H9 (cell line): ENCODE measurements around the gene CDK5R2. TPM values are rescaled to one million over a fixed set of nuclear protein-coding genes. Genes with fewer than 3 reads are reported as not detected.

Source experiments
- DNase-seq: peaks from one replicate; pipeline ENCODE4 v3.0.0-alpha.2; 2017
- H2AFZ ChIP-seq: one replicate; pipeline ENCODE4 v1.6.1; 2013; ENCODE audit warnings: mild to moderate bottlenecking, low read length, control low read depth, moderate library complexity
- H2AK5ac ChIP-seq: 2 replicates; pipeline ENCODE4 v1.6.1; 2013; ENCODE audit warnings: low read length, control low read depth, mixed read lengths; ENCODE audit not compliant: insufficient read length
- H2BK120ac ChIP-seq: one replicate; pipeline ENCODE4 v1.6.1; 2013; ENCODE audit warnings: low read depth, mild to moderate bottlenecking, low read length, control low read depth, inconsistent platforms; ENCODE audit not compliant: poor library complexity, severe bottlenecking
- H2BK12ac ChIP-seq: 2 replicates; pipeline ENCODE4 v1.6.1; 2013; ENCODE audit warnings: low read length, control low read depth, mixed read lengths, low read depth; ENCODE audit not compliant: insufficient read length
- H2BK15ac ChIP-seq: 2 replicates; pipeline ENCODE4 v1.6.1; 2013; ENCODE audit warnings: low read depth, low read length, control low read depth
- H2BK20ac ChIP-seq: one replicate; pipeline ENCODE4 v1.6.1; 2013; ENCODE audit warnings: low read depth, mild to moderate bottlenecking, low read length, control low read depth, inconsistent platforms; ENCODE audit not compliant: poor library complexity, severe bottlenecking
- H2BK5ac ChIP-seq: 2 replicates; pipeline ENCODE4 v1.6.1; 2013; ENCODE audit warnings: low read length, control low read depth, mixed read lengths; ENCODE audit not compliant: insufficient read length
- H3K14ac ChIP-seq: 2 replicates; pipeline ENCODE4 v1.6.1; 2013; ENCODE audit warnings: low read length, control low read depth; ENCODE audit not compliant: insufficient read depth
- H3K18ac ChIP-seq: 2 replicates; pipeline ENCODE4 v1.6.1; 2013; ENCODE audit warnings: low read depth, mild to moderate bottlenecking, mixed read lengths, low read length, control low read depth; ENCODE audit not compliant: insufficient read length
- H3K23ac ChIP-seq: 2 replicates; pipeline ENCODE4 v1.6.1; 2013; ENCODE audit warnings: low read length, control low read depth, mixed read lengths, low read depth; ENCODE audit not compliant: insufficient read length
- H3K23me2 ChIP-seq: 2 replicates; pipeline ENCODE4 v1.6.1; 2013; ENCODE audit warnings: low read depth, mild to moderate bottlenecking, mixed read lengths, low read length, control low read depth; ENCODE audit not compliant: insufficient read length, poor library complexity, severe bottlenecking
- H3K27ac ChIP-seq: 2 replicates; pipeline ENCODE4 v1.5.1; 2013; ENCODE audit warnings: low read length, control low read depth, mixed read lengths, low read depth; ENCODE audit not compliant: insufficient read length
- H3K27me3 ChIP-seq: 2 replicates; pipeline ENCODE4 v1.6.1; 2013; ENCODE audit warnings: low read length, control low read depth, inconsistent platforms; ENCODE audit not compliant: insufficient read depth
- H3K4ac ChIP-seq: 2 replicates; pipeline ENCODE4 v1.6.1; 2013; ENCODE audit warnings: low read depth, mild to moderate bottlenecking, control low read depth, inconsistent platforms, low read length, moderate library complexity
- H3K4me1 ChIP-seq: 2 replicates; pipeline ENCODE4 v1.6.1; 2013; ENCODE audit warnings: low read length, control low read depth, inconsistent platforms; ENCODE audit not compliant: insufficient read depth
- H3K4me2 ChIP-seq: 2 replicates; pipeline ENCODE4 v1.6.1; 2013; ENCODE audit warnings: low read length, control low read depth, mixed read lengths; ENCODE audit not compliant: insufficient read length, insufficient read depth
- H3K56ac ChIP-seq: 2 replicates; pipeline ENCODE4 v1.6.1; 2013; ENCODE audit warnings: low read depth, mild to moderate bottlenecking, mixed read lengths, low read length, control low read depth; ENCODE audit not compliant: insufficient read length
- H3K79me1 ChIP-seq: 2 replicates; pipeline ENCODE4 v1.6.1; 2013; ENCODE audit warnings: low read depth, mild to moderate bottlenecking, moderate library complexity, low read length, control low read depth, inconsistent platforms; ENCODE audit not compliant: insufficient read depth, poor library complexity, severe bottlenecking
- H3K79me2 ChIP-seq: 2 replicates; pipeline ENCODE4 v1.6.1; 2013; ENCODE audit warnings: low read length, control low read depth, inconsistent platforms; ENCODE audit not compliant: insufficient read depth
- H3K9ac ChIP-seq: 2 replicates; pipeline ENCODE4 v1.6.1; 2013; ENCODE audit warnings: low read length, control low read depth, mixed read lengths; ENCODE audit not compliant: insufficient read length; ENCODE audit errors: extremely low read depth
- H3K9me3 ChIP-seq: one replicate; pipeline ENCODE4 v1.6.1; 2013; ENCODE audit warnings: low read depth, low read length, inconsistent platforms; ENCODE audit not compliant: control insufficient read depth
- H3T11ph ChIP-seq: one replicate; pipeline ENCODE4 v1.6.1; 2013; ENCODE audit warnings: mild to moderate bottlenecking, low read length, control low read depth, inconsistent platforms
- H4K20me1 ChIP-seq: one replicate; pipeline ENCODE4 v1.6.1; 2013; ENCODE audit not compliant: control insufficient read depth, insufficient read length, insufficient read depth
- H4K5ac ChIP-seq: 2 replicates; pipeline ENCODE4 v1.6.1; 2013; ENCODE audit warnings: low read depth, mild to moderate bottlenecking, mixed read lengths, low read length, control low read depth; ENCODE audit not compliant: insufficient read length
- H4K8ac ChIP-seq: replicated peaks from 2 replicates; pipeline ENCODE4 v1.6.1; 2013; ENCODE audit warnings: low read length, control low read depth, mixed read lengths, low read depth; ENCODE audit not compliant: insufficient read length
- H4K91ac ChIP-seq: 2 replicates; pipeline ENCODE4 v1.6.1; 2013; ENCODE audit warnings: low read depth, mild to moderate bottlenecking, moderate library complexity, mixed read lengths, low read length, control low read depth; ENCODE audit not compliant: insufficient read length
- H3K27ac Mint-ChIP-seq, 3 experiments: 2 replicates in 2 of 3; 3 replicates in 1 of 3; pipeline ENCODE4 v1.8.0; 2020 to 2021; ENCODE audit warnings: mixed read lengths in 3 of 3, mild to moderate bottlenecking in 1 of 3, moderate library complexity in 1 of 3
- H3K27me3 Mint-ChIP-seq: 2 replicates; pipeline ENCODE4 v1.8.0; 2021; ENCODE audit warnings: low read depth, mild to moderate bottlenecking, moderate library complexity, mixed read lengths
- H3K36me3 Mint-ChIP-seq, 3 experiments: 2 replicates in 2 of 3; 3 replicates in 1 of 3; pipeline ENCODE4 v1.8.0; 2020 to 2021; ENCODE audit warnings: low read depth in 3 of 3, mixed read lengths in 3 of 3; ENCODE audit not compliant: insufficient read depth in 1 of 3
- H3K4me1 Mint-ChIP-seq, 2 experiments: 2 replicates each; pipeline ENCODE4 v1.8.0; 2020; ENCODE audit warnings: mixed read lengths in 2 of 2
- H3K4me3 Mint-ChIP-seq, 2 experiments: 2 replicates in 1 of 2; 3 replicates in 1 of 2; pipeline ENCODE4 v1.8.0; 2020 to 2021; ENCODE audit warnings: mild to moderate bottlenecking in 2 of 2, mixed read lengths in 2 of 2, moderate library complexity in 1 of 2
- H3K9me3 Mint-ChIP-seq, 2 experiments: 2 replicates in 1 of 2; 3 replicates in 1 of 2; pipeline ENCODE4 v1.8.0; 2020; ENCODE audit warnings: mild to moderate bottlenecking in 2 of 2, mixed read lengths in 2 of 2, moderate library complexity in 1 of 2
- WGBS: extraction: QIAGEN DNeasy Blood & Tissue Kit; methylation state at CpG from one replicate; pipeline ENCODE4 v1.1.7; 2013; ENCODE audit warnings: missing lambda C conversion rate, low lambda C conversion rate, mixed read lengths; ENCODE audit not compliant: insufficient read length; ENCODE audit errors: extremely low coverage; 5-methylcytosine and 5-hydroxymethylcytosine counted together
- total RNA-seq: library from RNA; stranded (reverse); gene quantifications from 2 replicates; pipeline ENCODE4 v1.2.1, GENCODE V29; 2021
- TF ChIP-seq, protein P1 (sequence below): fragments of 200-600 bp; sonication (generic); conservative IDR thresholded peaks from 3 replicates; pipeline ENCODE4 v1.8.0; 2021; ENCODE audit warnings: antibody characterized with exemption, mild to moderate bottlenecking

Gene CDK5R2
- total RNA-seq, 1 experiment from 2014 or later: 0.26 TPM

GRCh38 chr2:218983263-218983933, 23.9 kb downstream of the CDK5R2 start:
- no peak overlapping the region for H3K4me2 ChIP-seq
- H2AK5ac ChIP-seq: no peak overlapping the region
- H3K36me3 Mint-ChIP-seq: peaks cover 0 to 3% (median 0%) of the 10 kb centered on the region in 3 experiments; a peak in 1 of 7 replicates
- H3K4me1 Mint-ChIP-seq: peaks cover 10 to 33% of the 10 kb centered on the region in 2 experiments
- H3K23me2 ChIP-seq: peaks cover 16% of the 10 kb centered on the region
- H3K18ac ChIP-seq: no peak overlapping the region
- no peak overlapping the region for H2BK20ac ChIP-seq
- no peaks in the 10 kb centered on the region for H3K79me2 ChIP-seq
- DNase-seq: no peak
- no peak overlapping the region for H3K27ac ChIP-seq
- no peak overlapping the region for H3K9ac ChIP-seq
- H3K23ac ChIP-seq: no peak overlapping the region
- no peak overlapping the region for H3K27ac Mint-ChIP-seq
- H3K4ac ChIP-seq: no peak overlapping the region
- no peak overlapping the region for H2BK5ac ChIP-seq
- peaks cover 75% of the 10 kb centered on the region for H3K27me3 ChIP-seq
- no peak overlapping the region for H2BK12ac ChIP-seq
- H3K4me1 ChIP-seq: no peaks in the 10 kb centered on the region; the same call in 1 of the 2 replicates
- H4K5ac ChIP-seq: no peak overlapping the region
- H2BK15ac ChIP-seq: no peak overlapping the region
- H3K9me3 ChIP-seq: no peaks in the 10 kb centered on the region
- peaks cover 99% of the 10 kb centered on the region for H3K27me3 Mint-ChIP-seq
- no peak overlapping the region for H3T11ph ChIP-seq
- H3K14ac ChIP-seq: no peak overlapping the region
- H3K9me3 Mint-ChIP-seq: peaks cover 2 to 5% of the 10 kb centered on the region in 2 experiments; a peak in 2 of 5 replicates
- H3K79me1 ChIP-seq: no peaks in the 10 kb centered on the region
- H4K91ac ChIP-seq: no peak overlapping the region
- H4K20me1 ChIP-seq: no peaks in the 10 kb centered on the region
- no peak overlapping the region for H2AFZ ChIP-seq
- no peak overlapping the region for H3K56ac ChIP-seq
- H3K4me3 Mint-ChIP-seq: no peak overlapping the region
- no peak overlapping the region for H4K8ac ChIP-seq
- no peak overlapping the region for H2BK120ac ChIP-seq
- no CpG with 5 or more reads among the region's 23 CpGs for WGBS
- TF ChIP-seq, protein P1, sequence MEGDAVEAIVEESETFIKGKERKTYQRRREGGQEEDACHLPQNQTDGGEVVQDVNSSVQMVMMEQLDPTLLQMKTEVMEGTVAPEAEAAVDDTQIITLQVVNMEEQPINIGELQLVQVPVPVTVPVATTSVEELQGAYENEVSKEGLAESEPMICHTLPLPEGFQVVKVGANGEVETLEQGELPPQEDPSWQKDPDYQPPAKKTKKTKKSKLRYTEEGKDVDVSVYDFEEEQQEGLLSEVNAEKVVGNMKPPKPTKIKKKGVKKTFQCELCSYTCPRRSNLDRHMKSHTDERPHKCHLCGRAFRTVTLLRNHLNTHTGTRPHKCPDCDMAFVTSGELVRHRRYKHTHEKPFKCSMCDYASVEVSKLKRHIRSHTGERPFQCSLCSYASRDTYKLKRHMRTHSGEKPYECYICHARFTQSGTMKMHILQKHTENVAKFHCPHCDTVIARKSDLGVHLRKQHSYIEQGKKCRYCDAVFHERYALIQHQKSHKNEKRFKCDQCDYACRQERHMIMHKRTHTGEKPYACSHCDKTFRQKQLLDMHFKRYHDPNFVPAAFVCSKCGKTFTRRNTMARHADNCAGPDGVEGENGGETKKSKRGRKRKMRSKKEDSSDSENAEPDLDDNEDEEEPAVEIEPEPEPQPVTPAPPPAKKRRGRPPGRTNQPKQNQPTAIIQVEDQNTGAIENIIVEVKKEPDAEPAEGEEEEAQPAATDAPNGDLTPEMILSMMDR: no peak
